ENCODE results near the gene VPS11.

GRCh38 chr11:119109843-119110242 lies 42.2 kb downstream of the VPS11 start:
- no peak for TF ChIP-seq CTCF (conservative IDR thresholded peaks at IDR 0.05; ENCODE audit: low read length)
- TF ChIP-seq EZH2phosphoT487 (IDR thresholded peaks at IDR 0.05; ENCODE audit: borderline replicate concordance): no peak
